Activated effector memory CD4-positive, alpha-beta T cell treated with anti-CD3 and anti-CD28 coated beads, Interleukin-2, amount 50 U/mL, for 16 hours (primary cell): Measurements from ENCODE around the gene WDFY3.

Experiments
- DNase-seq: peaks from one replicate; pipeline ENCODE4 v3.0.0-alpha.2; 2020

Gene WDFY3

DNA sequence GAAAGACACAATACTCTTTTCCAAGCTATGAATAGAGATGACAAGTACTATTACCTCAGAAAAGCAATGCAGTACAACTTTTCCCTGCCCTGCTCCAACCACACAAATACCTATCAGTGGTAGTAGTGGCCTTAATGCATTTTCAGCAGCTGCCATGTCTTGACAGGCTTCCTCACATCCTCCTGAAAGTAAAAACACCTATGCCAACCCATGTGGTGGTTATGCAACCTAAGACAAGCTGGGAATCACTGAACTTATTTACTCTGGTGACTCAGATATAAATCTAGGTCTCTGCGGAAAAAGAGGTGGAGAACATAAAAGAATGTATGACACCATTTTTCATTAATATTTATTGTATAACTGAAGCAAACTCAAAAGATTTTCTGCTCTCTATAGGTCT, 14.5 kb downstream of the WDFY3 start:
- no peak for DNase-seq

DNA sequence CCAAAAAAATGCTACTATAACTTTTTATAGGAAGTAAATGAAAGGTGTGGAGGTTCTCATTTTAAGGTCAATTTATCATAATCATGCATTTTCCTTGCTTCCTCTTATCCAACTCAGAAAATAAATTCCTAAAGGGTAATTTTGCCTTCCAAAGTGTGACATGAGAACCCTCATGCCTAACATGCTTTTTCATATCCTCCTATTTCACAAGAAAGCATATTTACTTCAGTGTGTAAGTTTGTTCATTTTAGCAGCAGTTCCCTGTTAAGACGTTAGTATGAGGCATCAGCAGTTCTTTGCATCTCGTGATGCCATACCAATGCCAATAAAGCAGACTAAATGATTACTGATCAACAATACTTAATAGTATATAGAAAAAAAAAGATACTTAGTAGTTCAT, 18.4 kb downstream of the WDFY3 start:
- no peak for DNase-seq

- DNase-seq, result no peak
Observed at GRCh38 chr4:84944947-84945346, 21.5 kb downstream of the WDFY3 start.

DNA sequence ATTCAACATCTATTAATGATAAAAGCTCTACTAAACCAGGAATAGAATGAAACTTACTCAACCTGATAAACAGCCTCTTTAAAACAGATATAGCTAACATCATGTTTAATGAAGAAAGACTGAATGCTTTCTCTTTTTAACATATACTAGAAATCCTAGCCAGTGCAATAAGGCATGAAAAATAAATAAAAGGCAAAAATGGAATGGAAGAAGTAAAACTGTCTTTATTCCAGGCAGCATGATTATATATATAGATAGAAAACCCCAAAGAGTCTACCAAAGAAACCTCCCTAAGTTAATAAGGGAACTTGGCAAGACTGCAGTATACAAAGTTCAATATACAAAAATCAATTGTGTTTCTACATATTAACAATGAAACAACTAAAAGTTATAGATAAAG, 25.5 kb downstream of the WDFY3 start:
- no peak for DNase-seq

- no peak for DNase-seq
Observed at GRCh38 chr4:84939113-84939512, 27.4 kb downstream of the WDFY3 start.

DNA sequence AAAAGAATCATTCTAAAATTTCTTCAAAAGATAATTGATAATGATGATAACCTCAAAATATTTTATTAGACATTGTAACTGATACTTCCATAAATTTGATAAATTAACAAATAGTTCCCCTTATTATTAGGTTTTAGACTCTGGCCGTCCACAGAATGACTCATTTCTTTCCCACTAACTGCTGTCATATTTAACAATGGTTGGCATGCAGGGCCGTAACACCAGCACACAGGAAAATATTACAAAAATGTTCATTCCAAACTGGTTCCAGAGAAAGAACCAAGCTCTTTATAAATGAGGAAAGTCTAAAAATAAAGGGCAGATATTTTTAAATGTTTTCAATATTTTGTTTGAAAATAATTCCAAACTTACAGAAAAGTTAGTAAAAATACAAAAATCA, 28.2 kb downstream of the WDFY3 start:
- no peak for DNase-seq

DNA sequence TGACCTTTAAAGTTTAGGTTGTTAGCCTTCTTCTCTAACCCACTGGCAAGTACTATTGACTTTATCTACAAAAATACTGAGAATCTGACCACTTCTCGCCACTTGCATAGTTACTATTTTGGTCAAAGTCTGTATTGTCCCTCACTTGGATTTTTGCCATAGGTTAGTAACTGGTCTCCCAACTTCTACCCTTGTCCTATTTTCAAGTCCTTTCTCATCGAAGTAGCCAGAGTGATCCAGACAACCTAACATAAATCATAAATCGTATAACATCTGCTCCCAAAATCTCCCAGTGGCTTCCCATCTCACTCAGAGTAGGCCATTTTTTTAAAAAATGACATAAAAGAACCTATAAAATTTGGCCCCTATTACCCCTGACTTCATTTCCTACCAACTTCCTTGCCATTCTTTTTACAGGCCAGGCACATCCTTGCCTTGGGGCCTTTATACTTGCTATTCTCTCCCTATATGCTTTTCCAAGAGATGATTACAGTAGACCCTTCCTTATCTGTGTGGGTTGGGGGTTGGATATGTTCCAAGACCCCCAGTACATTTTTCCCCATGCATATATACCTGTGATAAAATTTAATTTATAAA, 29.0 kb downstream of the WDFY3 start:
- no peak for DNase-seq

DNA sequence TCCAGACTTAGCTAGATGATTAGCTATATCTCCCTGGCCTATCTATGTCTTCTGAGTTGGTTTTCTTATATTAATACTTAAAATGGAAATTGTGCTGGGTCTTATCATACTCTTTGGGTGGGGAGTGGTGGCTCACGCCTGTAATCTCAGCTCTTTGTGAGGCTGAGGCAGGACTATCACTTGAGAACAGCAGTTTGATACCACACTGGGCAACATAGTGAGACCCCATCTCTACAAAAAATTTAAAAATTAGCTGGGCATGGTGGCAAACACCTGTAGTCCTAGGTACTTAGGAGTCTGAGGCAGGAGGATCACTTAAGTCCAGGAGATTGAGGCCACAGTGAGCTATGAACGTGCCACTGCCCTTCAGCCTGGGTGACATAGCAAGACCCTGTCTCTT, 30.4 kb downstream of the WDFY3 start:
- DNase-seq, result no peak

DNA sequence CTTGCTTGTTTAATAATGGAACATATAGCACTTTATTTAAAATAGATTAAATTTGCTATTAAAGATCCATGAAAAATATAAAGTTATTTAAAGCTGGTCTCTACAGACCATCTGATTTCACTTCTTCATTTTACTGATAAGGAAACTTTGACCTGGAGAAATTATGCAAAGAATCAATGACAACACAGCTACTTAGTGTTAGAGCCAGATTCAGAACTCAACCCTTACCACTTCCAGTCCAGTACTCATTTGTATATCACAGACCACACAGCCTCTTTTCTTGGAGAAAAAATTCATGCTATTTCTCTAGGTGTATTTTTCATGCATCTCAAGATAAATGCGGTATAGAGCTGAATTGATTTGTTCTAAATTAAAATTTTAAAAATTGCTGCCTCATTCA, 34.0 kb downstream of the WDFY3 start:
- DNase-seq, result no peak

- DNase-seq, result no peak
Observed at GRCh38 chr4:84931961-84932360, 34.5 kb downstream of the WDFY3 start.

DNA sequence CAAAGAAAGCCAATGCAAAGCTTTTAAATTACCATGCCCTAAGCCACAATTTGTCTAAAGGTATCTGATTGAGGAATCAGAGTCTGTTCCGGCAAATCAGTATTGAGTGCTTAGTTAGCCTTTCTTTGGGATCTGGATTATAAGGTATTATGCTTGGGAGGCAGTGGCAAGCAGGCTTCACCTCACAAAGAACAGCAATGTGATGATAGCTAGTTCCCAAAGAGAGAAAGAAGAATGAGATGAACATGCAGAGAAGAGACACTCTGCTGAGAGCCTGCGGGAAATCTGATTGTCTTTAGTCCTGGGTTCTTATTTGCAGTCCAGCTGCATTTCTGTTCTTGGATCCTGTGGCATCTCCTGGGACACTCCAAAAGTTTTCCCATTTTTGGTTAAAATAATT, 35.2 kb downstream of the WDFY3 start:
- no peak for DNase-seq

DNA sequence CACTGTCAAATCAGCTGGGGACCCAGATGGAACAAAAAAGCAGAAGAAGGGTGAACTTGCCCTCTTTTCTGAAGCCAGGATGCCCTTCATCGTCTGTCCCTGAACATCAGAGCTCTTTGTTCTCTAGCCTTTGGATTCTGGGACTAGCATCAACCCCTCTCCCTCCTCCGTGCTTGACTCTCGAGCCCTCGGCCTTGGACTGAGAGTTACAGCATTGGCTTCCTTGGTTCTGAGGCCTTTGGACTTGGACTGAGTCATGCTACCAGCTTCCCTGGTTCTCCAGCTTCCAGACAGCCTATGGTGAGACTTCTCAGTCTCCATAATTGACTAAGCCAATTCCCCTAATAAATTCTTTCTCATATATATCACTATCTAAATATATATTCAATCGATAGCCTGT, 38.4 kb downstream of the WDFY3 start:
- DNase-seq, result no peak

DNA sequence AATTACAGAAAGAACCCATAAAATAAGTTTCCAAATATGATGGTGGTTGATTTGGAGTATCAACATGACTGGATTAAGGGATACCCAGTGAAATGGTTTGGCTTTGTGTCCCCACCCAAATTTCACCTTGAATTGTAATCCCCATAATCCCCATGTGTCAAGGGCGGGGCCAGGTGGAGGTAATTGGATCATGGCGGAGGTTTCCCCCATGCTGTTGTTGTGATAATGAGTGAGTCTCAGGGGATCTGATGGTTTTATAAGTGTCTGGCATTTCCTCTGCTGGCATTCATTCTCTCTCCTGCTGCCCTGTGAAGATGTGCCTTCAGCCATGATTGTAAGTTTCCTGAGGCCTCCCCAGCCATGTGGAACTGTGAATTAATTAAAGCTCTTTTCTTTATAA, 39.1 kb downstream of the WDFY3 start:
- DNase-seq, result no peak

DNA sequence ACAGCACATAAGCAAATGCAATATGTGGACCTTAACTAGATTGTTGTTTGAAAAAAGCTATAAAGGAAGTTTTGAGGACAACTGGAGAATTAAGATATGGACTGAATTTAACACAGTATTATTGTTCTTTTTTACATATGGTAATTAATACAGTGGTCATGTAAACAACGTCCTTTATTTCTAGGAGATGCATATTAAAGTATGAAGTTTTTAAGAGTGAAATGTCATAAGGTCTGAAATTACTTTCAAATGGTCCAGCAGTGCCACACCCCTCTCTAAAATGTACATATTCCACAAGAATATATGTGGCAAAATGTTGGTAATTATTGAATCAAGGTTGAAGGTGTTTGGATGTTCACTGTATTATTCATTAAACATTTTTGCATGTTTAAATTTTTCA, 40.9 kb downstream of the WDFY3 start:
- no peak for DNase-seq

- DNase-seq, result no peak
Observed at GRCh38 chr4:84924434-84924833, 42.1 kb downstream of the WDFY3 start.

DNA sequence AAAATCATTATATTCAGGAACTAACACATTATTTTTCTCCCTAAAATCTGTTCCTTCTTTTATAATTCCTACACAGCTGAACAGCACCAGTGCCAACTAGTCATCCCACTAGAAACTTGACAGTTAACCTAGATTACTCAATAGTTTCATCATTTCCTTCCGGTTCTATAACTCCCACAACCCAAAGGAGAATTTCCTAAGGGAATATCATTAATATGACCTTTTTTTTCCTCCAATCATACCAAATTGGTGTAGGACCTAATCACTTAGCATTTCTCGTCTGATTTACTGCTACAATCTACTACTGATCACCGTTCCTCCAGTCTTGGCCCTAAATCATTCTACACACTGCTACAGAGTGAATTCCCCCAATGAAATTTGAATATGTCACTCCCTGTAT, 45.9 kb downstream of the WDFY3 start:
- no peak for DNase-seq

- no peak for DNase-seq
Observed at GRCh38 chr4:84917869-84918600, 48.5 kb downstream of the WDFY3 start.

- DNase-seq, result no peak
Observed at GRCh38 chr4:84917086-84917821, 49.2 kb downstream of the WDFY3 start.

DNA sequence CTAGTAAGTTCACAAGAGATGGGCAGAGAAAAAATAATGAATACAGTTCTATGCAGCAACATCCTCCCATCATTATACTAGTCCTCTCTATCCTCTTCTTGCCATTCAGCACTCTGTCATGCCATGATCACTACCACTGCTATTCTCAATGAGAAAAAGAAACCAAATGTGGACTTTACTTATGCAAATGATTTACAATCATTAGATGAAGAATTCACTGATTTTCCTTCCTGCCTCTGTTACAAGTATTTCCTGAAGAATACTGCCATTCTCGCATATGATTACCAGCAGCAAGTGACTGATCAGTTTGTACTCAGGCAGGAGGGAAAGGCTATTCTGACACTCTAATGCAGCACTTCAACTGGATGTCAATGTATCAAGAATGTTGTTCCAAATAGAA, 50.3 kb downstream of the WDFY3 start:
- no peak for DNase-seq

- DNase-seq, result no peak
Observed at GRCh38 chr4:84915396-84915780, 51.1 kb downstream of the WDFY3 start.

GRCh38 chr4:84914686-84915395, 51.6 kb downstream of the WDFY3 start:
- no peak for DNase-seq

GRCh38 chr4:84913176-84913575, 53.3 kb downstream of the WDFY3 start:
- DNase-seq, result no peak

GRCh38 chr4:84912741-84913140, 53.7 kb downstream of the WDFY3 start:
- no peak for DNase-seq

GRCh38 chr4:84908876-84909275, 57.6 kb downstream of the WDFY3 start:
- DNase-seq, result no peak
